H9 (cell line): ENCODE measurements around the gene DENND5A. TPM values are rescaled to one million over a fixed set of nuclear protein-coding genes. Genes with fewer than 3 reads are reported as not detected.
"Not testable (repeated sequence)": the region's sequence is repeated elsewhere in the genome, so short reads cannot be mapped to it uniquely, and the experiment has no call there.

Source experiments
- DNase-seq: peaks from one replicate; pipeline ENCODE4 v3.0.0-alpha.2; 2017
- H2AFZ ChIP-seq: one replicate; pipeline ENCODE4 v1.6.1; 2013; ENCODE audit warnings: mild to moderate bottlenecking, low read length, control low read depth, moderate library complexity
- H2AK5ac ChIP-seq: 2 replicates; pipeline ENCODE4 v1.6.1; 2013; ENCODE audit warnings: low read length, control low read depth, mixed read lengths; ENCODE audit not compliant: insufficient read length
- H2BK120ac ChIP-seq: one replicate; pipeline ENCODE4 v1.6.1; 2013; ENCODE audit warnings: low read depth, mild to moderate bottlenecking, low read length, control low read depth, inconsistent platforms; ENCODE audit not compliant: poor library complexity, severe bottlenecking
- H2BK12ac ChIP-seq: 2 replicates; pipeline ENCODE4 v1.6.1; 2013; ENCODE audit warnings: low read length, control low read depth, mixed read lengths, low read depth; ENCODE audit not compliant: insufficient read length
- H2BK15ac ChIP-seq: 2 replicates; pipeline ENCODE4 v1.6.1; 2013; ENCODE audit warnings: low read depth, low read length, control low read depth
- H2BK20ac ChIP-seq: one replicate; pipeline ENCODE4 v1.6.1; 2013; ENCODE audit warnings: low read depth, mild to moderate bottlenecking, low read length, control low read depth, inconsistent platforms; ENCODE audit not compliant: poor library complexity, severe bottlenecking
- H2BK5ac ChIP-seq: 2 replicates; pipeline ENCODE4 v1.6.1; 2013; ENCODE audit warnings: low read length, control low read depth, mixed read lengths; ENCODE audit not compliant: insufficient read length
- H3K14ac ChIP-seq: 2 replicates; pipeline ENCODE4 v1.6.1; 2013; ENCODE audit warnings: low read length, control low read depth; ENCODE audit not compliant: insufficient read depth
- H3K18ac ChIP-seq: 2 replicates; pipeline ENCODE4 v1.6.1; 2013; ENCODE audit warnings: low read depth, mild to moderate bottlenecking, mixed read lengths, low read length, control low read depth; ENCODE audit not compliant: insufficient read length
- H3K23ac ChIP-seq: 2 replicates; pipeline ENCODE4 v1.6.1; 2013; ENCODE audit warnings: low read length, control low read depth, mixed read lengths, low read depth; ENCODE audit not compliant: insufficient read length
- H3K23me2 ChIP-seq: 2 replicates; pipeline ENCODE4 v1.6.1; 2013; ENCODE audit warnings: low read depth, mild to moderate bottlenecking, mixed read lengths, low read length, control low read depth; ENCODE audit not compliant: insufficient read length, poor library complexity, severe bottlenecking
- H3K27ac ChIP-seq: 2 replicates; pipeline ENCODE4 v1.5.1; 2013; ENCODE audit warnings: low read length, control low read depth, mixed read lengths, low read depth; ENCODE audit not compliant: insufficient read length
- H3K27me3 ChIP-seq: 2 replicates; pipeline ENCODE4 v1.6.1; 2013; ENCODE audit warnings: low read length, control low read depth, inconsistent platforms; ENCODE audit not compliant: insufficient read depth
- H3K4ac ChIP-seq: 2 replicates; pipeline ENCODE4 v1.6.1; 2013; ENCODE audit warnings: low read depth, mild to moderate bottlenecking, control low read depth, inconsistent platforms, low read length, moderate library complexity
- H3K4me1 ChIP-seq: 2 replicates; pipeline ENCODE4 v1.6.1; 2013; ENCODE audit warnings: low read length, control low read depth, inconsistent platforms; ENCODE audit not compliant: insufficient read depth
- H3K4me2 ChIP-seq: 2 replicates; pipeline ENCODE4 v1.6.1; 2013; ENCODE audit warnings: low read length, control low read depth, mixed read lengths; ENCODE audit not compliant: insufficient read length, insufficient read depth
- H3K56ac ChIP-seq: 2 replicates; pipeline ENCODE4 v1.6.1; 2013; ENCODE audit warnings: low read depth, mild to moderate bottlenecking, mixed read lengths, low read length, control low read depth; ENCODE audit not compliant: insufficient read length
- H3K79me1 ChIP-seq: 2 replicates; pipeline ENCODE4 v1.6.1; 2013; ENCODE audit warnings: low read depth, mild to moderate bottlenecking, moderate library complexity, low read length, control low read depth, inconsistent platforms; ENCODE audit not compliant: insufficient read depth, poor library complexity, severe bottlenecking
- H3K79me2 ChIP-seq: 2 replicates; pipeline ENCODE4 v1.6.1; 2013; ENCODE audit warnings: low read length, control low read depth, inconsistent platforms; ENCODE audit not compliant: insufficient read depth
- H3K9ac ChIP-seq: 2 replicates; pipeline ENCODE4 v1.6.1; 2013; ENCODE audit warnings: low read length, control low read depth, mixed read lengths; ENCODE audit not compliant: insufficient read length; ENCODE audit errors: extremely low read depth
- H3K9me3 ChIP-seq: one replicate; pipeline ENCODE4 v1.6.1; 2013; ENCODE audit warnings: low read depth, low read length, inconsistent platforms; ENCODE audit not compliant: control insufficient read depth
- H3T11ph ChIP-seq: one replicate; pipeline ENCODE4 v1.6.1; 2013; ENCODE audit warnings: mild to moderate bottlenecking, low read length, control low read depth, inconsistent platforms
- H4K20me1 ChIP-seq: one replicate; pipeline ENCODE4 v1.6.1; 2013; ENCODE audit not compliant: control insufficient read depth, insufficient read length, insufficient read depth
- H4K5ac ChIP-seq: 2 replicates; pipeline ENCODE4 v1.6.1; 2013; ENCODE audit warnings: low read depth, mild to moderate bottlenecking, mixed read lengths, low read length, control low read depth; ENCODE audit not compliant: insufficient read length
- H4K8ac ChIP-seq: replicated peaks from 2 replicates; pipeline ENCODE4 v1.6.1; 2013; ENCODE audit warnings: low read length, control low read depth, mixed read lengths, low read depth; ENCODE audit not compliant: insufficient read length
- H4K91ac ChIP-seq: 2 replicates; pipeline ENCODE4 v1.6.1; 2013; ENCODE audit warnings: low read depth, mild to moderate bottlenecking, moderate library complexity, mixed read lengths, low read length, control low read depth; ENCODE audit not compliant: insufficient read length
- H3K27ac Mint-ChIP-seq, 3 experiments: 2 replicates in 2 of 3; 3 replicates in 1 of 3; pipeline ENCODE4 v1.8.0; 2020 to 2021; ENCODE audit warnings: mixed read lengths in 3 of 3, mild to moderate bottlenecking in 1 of 3, moderate library complexity in 1 of 3
- H3K27me3 Mint-ChIP-seq: 2 replicates; pipeline ENCODE4 v1.8.0; 2021; ENCODE audit warnings: low read depth, mild to moderate bottlenecking, moderate library complexity, mixed read lengths
- H3K36me3 Mint-ChIP-seq, 3 experiments: 2 replicates in 2 of 3; 3 replicates in 1 of 3; pipeline ENCODE4 v1.8.0; 2020 to 2021; ENCODE audit warnings: low read depth in 3 of 3, mixed read lengths in 3 of 3; ENCODE audit not compliant: insufficient read depth in 1 of 3
- H3K4me1 Mint-ChIP-seq, 2 experiments: 2 replicates each; pipeline ENCODE4 v1.8.0; 2020; ENCODE audit warnings: mixed read lengths in 2 of 2
- H3K4me3 Mint-ChIP-seq, 2 experiments: 2 replicates in 1 of 2; 3 replicates in 1 of 2; pipeline ENCODE4 v1.8.0; 2020 to 2021; ENCODE audit warnings: mild to moderate bottlenecking in 2 of 2, mixed read lengths in 2 of 2, moderate library complexity in 1 of 2
- H3K9me3 Mint-ChIP-seq, 2 experiments: 2 replicates in 1 of 2; 3 replicates in 1 of 2; pipeline ENCODE4 v1.8.0; 2020; ENCODE audit warnings: mild to moderate bottlenecking in 2 of 2, mixed read lengths in 2 of 2, moderate library complexity in 1 of 2
- WGBS: extraction: QIAGEN DNeasy Blood & Tissue Kit; methylation state at CpG from one replicate; pipeline ENCODE4 v1.1.7; 2013; ENCODE audit warnings: missing lambda C conversion rate, low lambda C conversion rate, mixed read lengths; ENCODE audit not compliant: insufficient read length; ENCODE audit errors: extremely low coverage; 5-methylcytosine and 5-hydroxymethylcytosine counted together
- total RNA-seq: library from RNA; stranded (reverse); gene quantifications from 2 replicates; pipeline ENCODE4 v1.2.1, GENCODE V29; 2021
- TF ChIP-seq, protein P1 (sequence below): fragments of 200-600 bp; sonication (generic); conservative IDR thresholded peaks from 3 replicates; pipeline ENCODE4 v1.8.0; 2021; ENCODE audit warnings: antibody characterized with exemption, mild to moderate bottlenecking

DENND5A gene
- total RNA-seq, 1 experiment from 2014 or later: 59.6 TPM

DNA sequence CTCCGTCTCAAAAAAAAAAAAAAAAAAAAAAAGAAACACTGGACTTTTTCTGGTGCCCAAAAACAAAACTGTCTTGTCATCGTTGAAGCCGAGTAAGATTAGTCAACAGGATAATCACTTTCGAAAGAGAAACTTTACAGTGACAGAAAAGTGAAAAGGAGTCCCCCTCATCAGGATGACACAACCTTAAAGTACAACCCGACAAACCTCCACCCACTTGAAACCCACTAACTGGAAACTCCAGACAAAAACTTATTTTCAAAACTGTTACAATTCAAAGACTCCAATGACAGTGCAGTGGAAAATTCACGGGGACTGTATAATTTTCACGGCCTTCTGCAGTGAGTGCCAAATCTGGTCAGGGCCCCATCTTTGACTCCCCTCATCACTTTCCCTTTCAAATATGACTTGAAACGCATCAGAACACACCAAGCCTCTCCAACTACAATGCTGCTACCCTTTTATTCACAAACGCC, 1.3 kb downstream of the DENND5A start:
- H3K9ac ChIP-seq: peak overlapping the region; percentile 79
- Mint-ChIP-seq H3K36me3 (peaks cover 0 to 6% (median 0%) of the 10 kb centered on the region in 3 experiments; a peak in 1 of 7 replicates), H3K27me3 (peaks cover 2% of the 10 kb centered on the region), H3K27ac (peak overlapping the region in 2 of 3 experiments; percentile 93 to 94; a peak in 2 of 7 replicates), H3K9me3 (peaks cover 0 to 4% of the 10 kb centered on the region in 2 experiments; a peak in 2 of 5 replicates), H3K4me3 (peak overlapping the region; percentile 93 to 99), H3K4me1 (peaks cover 35 to 45% of the 10 kb centered on the region in 2 experiments)
- H2BK12ac ChIP-seq: no peak overlapping the region
- H4K20me1 ChIP-seq: no peaks in the 10 kb centered on the region
- no peak overlapping the region for H4K8ac ChIP-seq
- H3K79me1 ChIP-seq: peaks cover 6% of the 10 kb centered on the region
- no peak overlapping the region for H3T11ph ChIP-seq
- H2BK5ac ChIP-seq: no peak overlapping the region
- H3K18ac ChIP-seq: no peak overlapping the region
- H3K4ac ChIP-seq: no peak overlapping the region
- no peak overlapping the region for H2AFZ ChIP-seq
- H2BK15ac ChIP-seq: no peak overlapping the region
- no peak overlapping the region for H4K5ac ChIP-seq
- no peaks in the 10 kb centered on the region for H3K27me3 ChIP-seq
- no peaks in the 10 kb centered on the region for H3K9me3 ChIP-seq
- H3K27ac ChIP-seq: no peak overlapping the region
- H3K14ac ChIP-seq: no peak overlapping the region
- H3K4me1 ChIP-seq: peaks cover 5% of the 10 kb centered on the region; the same call in 1 of the 2 replicates
- H4K91ac ChIP-seq: no peak overlapping the region
- H3K4me2 ChIP-seq: peak overlapping the region; percentile 88
- WGBS: no CpG with 5 or more reads among the region's 9 CpGs
- H3K23ac ChIP-seq: no peak overlapping the region
- no peak overlapping the region for H2BK120ac ChIP-seq
- H2BK20ac ChIP-seq: no peak overlapping the region
- no peak overlapping the region for H2AK5ac ChIP-seq
- peaks cover 26% of the 10 kb centered on the region; the same call in 1 of the 2 replicates for H3K79me2 ChIP-seq
- peaks cover 14% of the 10 kb centered on the region for H3K23me2 ChIP-seq
- no peak overlapping the region for H3K56ac ChIP-seq
- TF ChIP-seq, protein P1, sequence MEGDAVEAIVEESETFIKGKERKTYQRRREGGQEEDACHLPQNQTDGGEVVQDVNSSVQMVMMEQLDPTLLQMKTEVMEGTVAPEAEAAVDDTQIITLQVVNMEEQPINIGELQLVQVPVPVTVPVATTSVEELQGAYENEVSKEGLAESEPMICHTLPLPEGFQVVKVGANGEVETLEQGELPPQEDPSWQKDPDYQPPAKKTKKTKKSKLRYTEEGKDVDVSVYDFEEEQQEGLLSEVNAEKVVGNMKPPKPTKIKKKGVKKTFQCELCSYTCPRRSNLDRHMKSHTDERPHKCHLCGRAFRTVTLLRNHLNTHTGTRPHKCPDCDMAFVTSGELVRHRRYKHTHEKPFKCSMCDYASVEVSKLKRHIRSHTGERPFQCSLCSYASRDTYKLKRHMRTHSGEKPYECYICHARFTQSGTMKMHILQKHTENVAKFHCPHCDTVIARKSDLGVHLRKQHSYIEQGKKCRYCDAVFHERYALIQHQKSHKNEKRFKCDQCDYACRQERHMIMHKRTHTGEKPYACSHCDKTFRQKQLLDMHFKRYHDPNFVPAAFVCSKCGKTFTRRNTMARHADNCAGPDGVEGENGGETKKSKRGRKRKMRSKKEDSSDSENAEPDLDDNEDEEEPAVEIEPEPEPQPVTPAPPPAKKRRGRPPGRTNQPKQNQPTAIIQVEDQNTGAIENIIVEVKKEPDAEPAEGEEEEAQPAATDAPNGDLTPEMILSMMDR: no peak
- no peak for DNase-seq

DNA sequence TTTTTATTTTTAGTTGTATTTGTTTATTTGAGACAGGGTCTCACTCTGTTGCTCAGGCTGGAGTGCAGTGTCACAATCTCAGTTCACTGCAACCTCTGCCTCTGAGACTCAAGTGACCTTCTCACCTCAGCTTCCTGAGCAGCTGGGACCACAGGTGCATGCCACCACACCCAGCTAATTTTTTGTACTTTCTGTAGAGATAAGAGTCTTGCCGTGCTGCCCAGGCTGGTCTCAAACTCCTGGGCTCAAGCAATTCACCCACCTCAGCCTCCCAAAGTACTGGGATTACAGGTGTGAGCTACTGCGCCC, 4.4 kb downstream of the DENND5A start:
- not testable (repeated sequence) for H3K79me1 ChIP-seq, H3K27ac ChIP-seq

More for the DNA sequence above, 4.4 kb downstream of the DENND5A start:
- not testable (repeated sequence) for H3K27me3 ChIP-seq, H2BK20ac ChIP-seq, H2BK15ac ChIP-seq, H3K14ac ChIP-seq, H2AK5ac ChIP-seq, H3K27me3 Mint-ChIP-seq, H3T11ph ChIP-seq, H3K23ac ChIP-seq, H3K56ac ChIP-seq, H3K9me3 Mint-ChIP-seq, H2AFZ ChIP-seq, H2BK12ac ChIP-seq, H3K4me1 ChIP-seq, H3K4ac ChIP-seq, H2BK5ac ChIP-seq, H3K9me3 ChIP-seq, H3K4me2 ChIP-seq, H3K18ac ChIP-seq, H4K91ac ChIP-seq, H4K8ac ChIP-seq, H4K5ac ChIP-seq, H3K4me3 Mint-ChIP-seq, H3K9ac ChIP-seq, H4K20me1 ChIP-seq, DNase-seq, H2BK120ac ChIP-seq
- no CpG with 5 or more reads among the region's 2 CpGs for WGBS
- H3K36me3 Mint-ChIP-seq: peaks cover 6 to 14% (median 7%) of the 10 kb centered on the region in 3 experiments
- peak overlapping the region in 1 of 3 experiments; percentile 56; a peak in 1 of 7 replicates for H3K27ac Mint-ChIP-seq
- peaks cover 31% of the 10 kb centered on the region; the same call in 1 of the 2 replicates for H3K79me2 ChIP-seq
- peaks cover 23 to 29% of the 10 kb centered on the region in 2 experiments for H3K4me1 Mint-ChIP-seq
- peaks cover 12% of the 10 kb centered on the region for H3K23me2 ChIP-seq
